CD4-positive, alpha-beta T cell (primary cell): ENCODE results near the gene IFI27L1. TPM values are rescaled to one million over a fixed set of nuclear protein-coding genes. Genes with fewer than 3 reads are reported as not detected.

ENCODE experiments used
- ATAC-seq: fragments of 200-7000 bp; cut with Tn5 transposase; one replicate; pipeline ENCODE4 v1.10.0; 2022; ENCODE audit warnings: mild to moderate bottlenecking; ENCODE audit not compliant: poor library complexity
- CTCF ChIA-PET: fragments of 350-600 bp; sonication (Branson Sonifier 250); formaldehyde crosslinking; loops from one replicate; lab custom pipeline; 2021; ENCODE audit warnings: antibody characterized with exemption, inconsistent platforms; lab: Charles Lee
- POLR2A ChIA-PET: fragments of 350-600 bp; sonication (Branson Sonifier 250); formaldehyde crosslinking; loops from one replicate; lab custom pipeline; 2021; ENCODE audit warnings: antibody characterized with exemption, inconsistent platforms; lab: Charles Lee
- DNase-seq, 14 experiments: peaks; one replicate each; pipeline ENCODE4 v3.0.0-alpha.2; 2013 to 2020; ENCODE audit warnings: mixed read lengths in 2 of 14
- H3K27ac ChIP-seq, 2 donors: one replicate each; pipeline versions ENCODE4 v1.5.1 to v1.7.0; 2013; ENCODE audit warnings: low read length in 2 of 2, low read depth in 1 of 2, mild to moderate bottlenecking in 1 of 2
- H3K27me3 ChIP-seq, 2 experiments: 1 replicate in 1 of 2; 2 replicates in 1 of 2; pipeline versions ENCODE4 v1.6.1 to v1.7.0; 2013; ENCODE audit warnings: low read length in 2 of 2, control low read depth in 1 of 2, mild to moderate bottlenecking in 1 of 2, moderate library complexity in 1 of 2; ENCODE audit not compliant: insufficient read depth in 2 of 2, control insufficient read depth in 1 of 2
- H3K36me3 ChIP-seq: one replicate; pipeline ENCODE4 v1.6.1; 2013; ENCODE audit warnings: low read length, control low read depth; ENCODE audit not compliant: insufficient read depth
- H3K4me1 ChIP-seq: one replicate; pipeline ENCODE4 v1.6.1; 2013; ENCODE audit warnings: low read length, control low read depth; ENCODE audit not compliant: insufficient read depth
- H3K4me3 ChIP-seq: one replicate; pipeline ENCODE4 v1.5.1; 2013; ENCODE audit warnings: mild to moderate bottlenecking, low read length, moderate library complexity
- H3K9me3 ChIP-seq, 2 experiments: 1 replicate in 1 of 2; 2 replicates in 1 of 2; pipeline versions ENCODE4 v1.6.1 to v1.7.0; 2013; ENCODE audit warnings: low read length in 2 of 2, mild to moderate bottlenecking in 2 of 2, control low read depth in 1 of 2, moderate library complexity in 1 of 2; ENCODE audit not compliant: control insufficient read depth in 1 of 2, insufficient read depth in 1 of 2
- H3K27ac Mint-ChIP-seq: one replicate; pipeline ENCODE4 v1.8.0; 2020; ENCODE audit warnings: mixed read lengths
- H3K27me3 Mint-ChIP-seq: one replicate; pipeline ENCODE4 v1.8.0; 2021; ENCODE audit warnings: mixed read lengths
- H3K36me3 Mint-ChIP-seq: one replicate; pipeline ENCODE4 v1.8.0; 2021; ENCODE audit warnings: low read depth, mixed read lengths
- H3K4me1 Mint-ChIP-seq: one replicate; pipeline ENCODE4 v1.8.0; 2021; ENCODE audit warnings: low read depth, mixed read lengths
- H3K4me3 Mint-ChIP-seq: one replicate; pipeline ENCODE4 v1.8.0; 2020; ENCODE audit warnings: mild to moderate bottlenecking, mixed read lengths
- H3K9me3 Mint-ChIP-seq: one replicate; pipeline ENCODE4 v1.8.0; 2020; ENCODE audit warnings: mixed read lengths
- intact Hi-C, 2 experiments: fragments of 100-400 bp; cut with DNase I in 1 of 2; cut with micrococcal nuclease in 1 of 2; formaldehyde crosslinking; loops; one replicate each; pipeline versions ENCODE4 v1.15.1 to v1.9.0; 2023 to 2025; cut with DNase I, micrococcal nuclease
- total RNA-seq, 174 experiments: library from RNA in 2 of 174; stranded (reverse) in 2 of 174; gene quantifications; one replicate each; pipeline ENCODE4 v1.2.3 and lab custom pipeline; 2021 to 2026
- TF ChIP-seq, protein P1 (sequence below): fragments of 200-600 bp; IDR thresholded peaks from one replicate; pipeline ENCODE4 v1.8.0; 2022; ENCODE audit warnings: antibody characterized with exemption, mild to moderate bottlenecking

IFI27L1 gene
- total RNA-seq, 2 experiments from 2014 or later = 14.1 to 14.3 TPM

DNA sequence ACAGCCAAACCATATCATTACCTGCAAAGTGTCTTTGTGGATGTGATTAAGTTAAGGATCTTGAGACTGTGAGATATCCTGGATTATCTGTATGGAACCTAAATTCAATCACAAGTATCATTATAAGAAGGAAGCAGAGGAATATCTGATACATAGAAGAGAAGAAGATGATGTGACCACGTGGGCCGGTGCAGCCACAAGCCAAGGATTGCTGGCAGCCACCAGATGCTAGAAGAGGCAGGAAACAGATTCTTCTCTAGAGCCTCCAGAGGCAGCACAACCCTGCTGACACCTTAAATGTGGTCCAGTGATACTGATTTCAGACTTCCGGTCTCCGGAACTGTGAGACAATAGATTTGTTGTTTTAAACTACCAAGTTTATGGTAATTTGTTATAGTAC is 54.4 kb downstream of the IFI27L1 start:
- TF ChIP-seq, protein P1, sequence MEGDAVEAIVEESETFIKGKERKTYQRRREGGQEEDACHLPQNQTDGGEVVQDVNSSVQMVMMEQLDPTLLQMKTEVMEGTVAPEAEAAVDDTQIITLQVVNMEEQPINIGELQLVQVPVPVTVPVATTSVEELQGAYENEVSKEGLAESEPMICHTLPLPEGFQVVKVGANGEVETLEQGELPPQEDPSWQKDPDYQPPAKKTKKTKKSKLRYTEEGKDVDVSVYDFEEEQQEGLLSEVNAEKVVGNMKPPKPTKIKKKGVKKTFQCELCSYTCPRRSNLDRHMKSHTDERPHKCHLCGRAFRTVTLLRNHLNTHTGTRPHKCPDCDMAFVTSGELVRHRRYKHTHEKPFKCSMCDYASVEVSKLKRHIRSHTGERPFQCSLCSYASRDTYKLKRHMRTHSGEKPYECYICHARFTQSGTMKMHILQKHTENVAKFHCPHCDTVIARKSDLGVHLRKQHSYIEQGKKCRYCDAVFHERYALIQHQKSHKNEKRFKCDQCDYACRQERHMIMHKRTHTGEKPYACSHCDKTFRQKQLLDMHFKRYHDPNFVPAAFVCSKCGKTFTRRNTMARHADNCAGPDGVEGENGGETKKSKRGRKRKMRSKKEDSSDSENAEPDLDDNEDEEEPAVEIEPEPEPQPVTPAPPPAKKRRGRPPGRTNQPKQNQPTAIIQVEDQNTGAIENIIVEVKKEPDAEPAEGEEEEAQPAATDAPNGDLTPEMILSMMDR = no peak
- ATAC-seq (no peak), DNase-seq (no peak)
- Histone ChIP-seq H3K27ac (no peak overlapping the region), H3K9me3 (peaks cover 4 to 9% of the 10 kb centered on the region in 2 experiments), H3K27me3 (peaks cover 0 to 3% of the 10 kb centered on the region in 2 experiments), H3K4me1 (peaks cover 4% of the 10 kb centered on the region), H3K4me3 (no peak overlapping the region), H3K36me3 (no peaks in the 10 kb centered on the region)
- H3K36me3 Mint-ChIP-seq = no peaks in the 10 kb centered on the region
- ChIA-PET POLR2A (no interaction called here), CTCF (no interaction called here)
- no peak overlapping the region for H3K4me3 Mint-ChIP-seq
- peaks cover 10% of the 10 kb centered on the region for H3K27me3 Mint-ChIP-seq
- H3K9me3 Mint-ChIP-seq = no peaks in the 10 kb centered on the region
- H3K27ac Mint-ChIP-seq = no peak overlapping the region
- intact Hi-C loops = loop anchor here in 1 of 2 experiments (10.0 kb wide), 1 partner anchor 419 kb away; no protein-coding TSS in a partner anchor
- H3K4me1 Mint-ChIP-seq = no peaks in the 10 kb centered on the region

DNA sequence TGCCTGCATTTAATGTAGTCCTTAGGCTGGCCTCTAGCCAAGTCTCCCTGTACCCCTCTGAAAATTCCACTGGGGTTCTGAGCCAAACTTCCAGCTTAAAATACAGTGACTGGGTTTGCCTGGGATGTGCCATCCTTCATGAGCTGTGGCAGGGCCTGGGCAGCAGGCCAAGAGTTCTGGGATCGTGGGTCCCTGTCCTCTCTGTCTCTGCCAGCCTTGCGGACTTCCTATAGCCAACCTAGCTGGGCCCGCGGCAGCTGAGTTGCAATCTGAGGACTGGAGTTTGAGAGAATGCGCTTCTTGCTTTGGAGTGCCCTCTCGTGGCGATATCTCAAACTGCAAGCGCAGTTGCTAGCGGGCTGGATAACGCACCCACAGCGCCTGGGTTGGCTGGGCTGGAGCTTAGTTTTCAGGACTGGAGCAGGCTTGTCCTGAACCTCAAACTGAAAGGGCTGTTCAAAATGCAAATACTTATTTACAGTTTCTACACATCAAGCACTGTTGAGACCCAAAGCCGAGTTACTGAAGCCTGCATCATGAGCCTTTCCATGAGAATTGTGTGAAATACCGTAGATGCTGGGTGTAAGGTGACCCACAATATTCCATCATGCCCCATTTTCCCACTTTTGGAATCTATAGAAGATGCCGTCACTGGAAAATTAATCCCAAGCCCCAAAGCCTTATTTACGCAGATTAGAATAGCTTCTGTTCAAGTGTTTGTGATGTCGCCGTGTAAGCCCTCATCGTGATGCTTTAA is 55.6 kb downstream of the IFI27L1 start:
- H3K4me3 ChIP-seq = no peak overlapping the region
- POLR2A ChIA-PET = interaction anchor here (0.9 to 2.3 kb wide), 9 partner anchors 9 to 110 kb away, joined by 3 to 13 read pairs (median 7); partner anchors contain the start of genes DDX24, IFI27L1 and OTUB2
- intact Hi-C loops = loop anchor here (1.0 to 10.0 kb wide), 6 partner anchors 22 to 418 kb away; no protein-coding TSS in a partner anchor
- Mint-ChIP-seq H3K36me3 (no peaks in the 10 kb centered on the region), H3K27ac (no peak overlapping the region), H3K4me1 (no peaks in the 10 kb centered on the region), H3K9me3 (no peaks in the 10 kb centered on the region), H3K27me3 (peaks cover 10% of the 10 kb centered on the region), H3K4me3 (no peak overlapping the region)
- TF ChIP-seq, protein P1 = peak; percentile 91
- ATAC-seq = peak; percentile 95
- H3K27me3 ChIP-seq = peaks cover 0 to 3% of the 10 kb centered on the region in 2 experiments
- H3K4me1 ChIP-seq = peaks cover 4% of the 10 kb centered on the region
- peak; percentile 70 to 90 (median 83) for DNase-seq
- no peaks in the 10 kb centered on the region for H3K36me3 ChIP-seq
- CTCF ChIA-PET = interaction anchor here (0.6 to 2.8 kb wide), 24 partner anchors 10 to 197 kb away, joined by 3 to 45 read pairs (median 4); partner anchors contain the start of genes DDX24, IFI27L1 and OTUB2
- H3K27ac ChIP-seq = no peak overlapping the region
- peaks cover 4 to 9% of the 10 kb centered on the region in 2 experiments for H3K9me3 ChIP-seq

DNA sequence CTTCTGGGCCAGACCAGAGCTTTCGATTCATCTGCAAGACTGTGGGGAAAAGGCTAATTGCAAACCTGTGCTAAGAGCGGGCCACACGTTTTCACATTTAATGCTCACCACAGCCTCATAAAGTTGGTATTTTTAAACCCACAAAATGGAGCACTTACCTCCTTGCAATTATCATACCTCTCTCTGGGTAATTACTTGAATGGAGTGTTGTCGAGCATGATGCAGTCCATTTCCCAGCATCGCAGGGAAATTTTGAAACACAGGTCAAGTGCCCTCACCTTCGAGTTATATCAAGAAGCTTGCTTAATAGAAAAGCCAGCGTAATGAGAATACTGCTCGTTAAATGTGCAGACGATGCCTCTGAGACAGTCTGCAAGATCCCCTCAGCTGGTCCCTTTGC is 57.1 kb downstream of the IFI27L1 start:
- intact Hi-C loops = loop anchor here in 1 of 2 experiments (10.0 kb wide), 1 partner anchor 417 kb away; no protein-coding TSS in a partner anchor
- Mint-ChIP-seq H3K4me3 (no peak overlapping the region), H3K36me3 (no peaks in the 10 kb centered on the region), H3K4me1 (no peaks in the 10 kb centered on the region), H3K9me3 (no peaks in the 10 kb centered on the region), H3K27ac (no peak overlapping the region), H3K27me3 (peaks cover 10% of the 10 kb centered on the region)
- Histone ChIP-seq H3K4me1 (peaks cover 4% of the 10 kb centered on the region), H3K27me3 (peaks cover 0 to 3% of the 10 kb centered on the region in 2 experiments), H3K27ac (no peak overlapping the region), H3K36me3 (no peaks in the 10 kb centered on the region), H3K9me3 (peaks cover 4 to 9% of the 10 kb centered on the region in 2 experiments), H3K4me3 (no peak overlapping the region)
- no peak for DNase-seq
- POLR2A ChIA-PET = interaction anchor here (2.3 kb wide), 1 partner anchor 20 kb away, joined by 13 read pairs; no protein-coding TSS in a partner anchor
- TF ChIP-seq, protein P1 = no peak
- ATAC-seq = no peak
- CTCF ChIA-PET = interaction anchor here (2.0 to 2.8 kb wide), 3 partner anchors 20 to 102 kb away, joined by 9 to 45 read pairs (median 29); no protein-coding TSS in a partner anchor
